ENCODE results near the gene RTN4R.
"Not testable (repeated sequence)": the region's sequence is repeated elsewhere in the genome, so short reads cannot be mapped to it uniquely, and the experiment has no call there.

RTN4R gene

GRCh38 chr22:20292108-20292507 lies 24.0 kb upstream of the RTN4R start:
- H3K27me3 ChIP-seq (ENCODE audit: insufficient read depth, low read length): peaks cover 3% of the 10 kb centered on the region; the same call in 1 of the 2 replicates
- no peak overlapping the region for H3K4me3 ChIP-seq (ENCODE audit: low read depth, low read length)
- no peaks in the 10 kb centered on the region for H3K79me2 ChIP-seq (ENCODE audit: control insufficient read depth, insufficient read depth, low read length, unreplicated experiment)
- H3K27ac ChIP-seq (ENCODE audit: low read depth, low read length): no peak overlapping the region
- no peaks in the 10 kb centered on the region for H3K36me3 ChIP-seq (ENCODE audit: insufficient read depth, low read length)
- H3K4me1 ChIP-seq (ENCODE audit: control insufficient read depth, insufficient read depth, low read length, unreplicated experiment): no peaks in the 10 kb centered on the region
- no peak overlapping the region for H2AFZ ChIP-seq (ENCODE audit: low read length, unreplicated experiment)

DNA sequence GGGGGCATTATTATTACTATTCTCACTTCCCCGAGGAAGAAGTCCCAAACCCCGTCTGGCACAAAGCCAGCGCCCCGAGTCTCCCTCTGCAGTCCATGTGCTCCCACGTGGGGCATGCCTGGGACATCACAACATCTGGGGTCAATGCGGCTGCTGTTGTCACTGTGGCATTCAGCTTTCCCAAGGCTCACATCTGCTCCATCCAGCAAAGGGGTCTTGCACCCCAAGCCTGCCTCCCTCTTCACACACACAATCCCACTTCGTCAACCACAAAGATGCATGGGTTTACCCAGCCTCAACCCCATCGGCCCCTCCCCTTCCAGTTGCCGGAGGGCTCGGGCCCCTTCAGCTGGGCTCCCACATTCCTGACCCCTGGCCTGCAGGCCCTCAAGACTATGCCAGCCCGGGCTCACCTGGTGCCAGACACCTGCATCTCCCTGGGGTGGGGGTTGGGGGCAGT lies 23.5 kb upstream of the RTN4R start:
- H3K27me3 ChIP-seq (ENCODE audit: insufficient read depth, low read length): no peaks in the 10 kb centered on the region
- H3K4me1 ChIP-seq (ENCODE audit: control insufficient read depth, insufficient read depth, low read length, unreplicated experiment): no peaks in the 10 kb centered on the region

GRCh38 chr22:20291249-20291586 lies 23.1 kb upstream of the RTN4R start:
- no peaks in the 10 kb centered on the region for H3K36me3 ChIP-seq (ENCODE audit: insufficient read depth, low read length)
- H2AFZ ChIP-seq (ENCODE audit: low read length, unreplicated experiment): no peak overlapping the region
- no peaks in the 10 kb centered on the region for H3K4me1 ChIP-seq (ENCODE audit: control insufficient read depth, insufficient read depth, low read length, unreplicated experiment)
- H3K4me3 ChIP-seq (ENCODE audit: low read depth, low read length): no peak overlapping the region
- H3K79me2 ChIP-seq (ENCODE audit: control insufficient read depth, insufficient read depth, low read length, unreplicated experiment): no peaks in the 10 kb centered on the region
- H3K27me3 ChIP-seq (ENCODE audit: insufficient read depth, low read length): no peaks in the 10 kb centered on the region
- no peak overlapping the region for H3K27ac ChIP-seq (ENCODE audit: low read depth, low read length)

More for the DNA sequence above, 23.5 kb upstream of the RTN4R start:
- no peaks in the 10 kb centered on the region for H3K36me3 ChIP-seq (ENCODE audit: insufficient read depth, low read length)
- H3K79me2 ChIP-seq (ENCODE audit: control insufficient read depth, insufficient read depth, low read length, unreplicated experiment): no peaks in the 10 kb centered on the region
- H3K27ac ChIP-seq (ENCODE audit: low read depth, low read length): no peak overlapping the region
- no peak overlapping the region for H2AFZ ChIP-seq (ENCODE audit: low read length, unreplicated experiment)
- no peak overlapping the region for H3K4me3 ChIP-seq (ENCODE audit: low read depth, low read length)

DNA sequence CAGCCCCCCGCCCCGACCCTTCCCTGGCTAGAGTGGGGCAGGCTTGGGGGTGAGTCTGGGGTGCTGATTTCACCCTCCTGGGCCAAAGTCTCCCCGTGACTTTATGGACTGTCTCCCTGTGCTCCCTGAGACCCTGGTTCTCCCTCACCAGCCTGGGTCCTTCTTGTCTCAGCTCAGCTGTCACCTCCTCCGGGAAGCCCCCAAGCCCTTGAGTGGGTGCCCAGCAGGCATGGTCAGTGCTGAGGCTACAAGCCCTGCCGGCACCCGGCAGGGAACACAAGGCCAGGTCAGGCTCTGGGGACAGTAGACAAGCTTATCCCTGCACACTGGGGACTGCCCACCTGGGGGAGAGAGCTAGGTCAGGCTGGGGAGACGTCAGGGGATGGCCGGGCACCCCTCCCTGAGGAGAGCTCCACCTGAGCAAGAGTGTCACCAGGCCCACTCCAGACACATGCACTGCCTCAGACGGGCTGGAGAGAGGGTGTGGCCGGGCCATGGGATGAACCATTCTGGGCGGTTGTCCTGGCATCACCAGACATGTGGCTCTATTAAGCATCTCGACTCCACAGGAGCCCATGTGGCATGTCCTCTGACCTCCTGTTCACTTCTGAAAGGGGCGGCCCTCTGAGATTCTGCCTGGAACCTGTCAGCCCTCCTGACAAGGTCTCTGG lies 22.6 kb upstream of the RTN4R start:
- no peaks in the 10 kb centered on the region for H3K79me2 ChIP-seq (ENCODE audit: control insufficient read depth, insufficient read depth, low read length, unreplicated experiment)
- H3K27me3 ChIP-seq (ENCODE audit: insufficient read depth, low read length): no peaks in the 10 kb centered on the region
- H3K4me3 ChIP-seq (ENCODE audit: low read depth, low read length): no peak overlapping the region
- no peaks in the 10 kb centered on the region for H3K36me3 ChIP-seq (ENCODE audit: insufficient read depth, low read length)
- H3K27ac ChIP-seq (ENCODE audit: low read depth, low read length): no peak overlapping the region
- H2AFZ ChIP-seq (ENCODE audit: low read length, unreplicated experiment): no peak overlapping the region
- H3K4me1 ChIP-seq (ENCODE audit: control insufficient read depth, insufficient read depth, low read length, unreplicated experiment): no peaks in the 10 kb centered on the region

- no peaks in the 10 kb centered on the region for H3K36me3 ChIP-seq (ENCODE audit: insufficient read depth, low read length)
- H3K27me3 ChIP-seq (ENCODE audit: insufficient read depth, low read length): no peaks in the 10 kb centered on the region
- H3K27ac ChIP-seq (ENCODE audit: low read depth, low read length): no peak overlapping the region
- H3K79me2 ChIP-seq (ENCODE audit: control insufficient read depth, insufficient read depth, low read length, unreplicated experiment): no peaks in the 10 kb centered on the region
- no peak overlapping the region for H3K4me3 ChIP-seq (ENCODE audit: low read depth, low read length)
- H2AFZ ChIP-seq (ENCODE audit: low read length, unreplicated experiment): no peak overlapping the region
- no peaks in the 10 kb centered on the region for H3K4me1 ChIP-seq (ENCODE audit: control insufficient read depth, insufficient read depth, low read length, unreplicated experiment)
Measured at GRCh38 chr22:20290045-20290392, 21.9 kb upstream of the RTN4R start.

GRCh38 chr22:20289182-20290044 lies 21.3 kb upstream of the RTN4R start:
- not testable (repeated sequence) for H3K27me3 ChIP-seq (ENCODE audit: insufficient read depth, low read length); H3K4me1 ChIP-seq (ENCODE audit: control insufficient read depth, insufficient read depth, low read length, unreplicated experiment); H3K4me3 ChIP-seq (ENCODE audit: low read depth, low read length); H2AFZ ChIP-seq (ENCODE audit: low read length, unreplicated experiment); H3K27ac ChIP-seq (ENCODE audit: low read depth, low read length); H3K79me2 ChIP-seq (ENCODE audit: control insufficient read depth, insufficient read depth, low read length, unreplicated experiment); H3K36me3 ChIP-seq (ENCODE audit: insufficient read depth, low read length)

DNA sequence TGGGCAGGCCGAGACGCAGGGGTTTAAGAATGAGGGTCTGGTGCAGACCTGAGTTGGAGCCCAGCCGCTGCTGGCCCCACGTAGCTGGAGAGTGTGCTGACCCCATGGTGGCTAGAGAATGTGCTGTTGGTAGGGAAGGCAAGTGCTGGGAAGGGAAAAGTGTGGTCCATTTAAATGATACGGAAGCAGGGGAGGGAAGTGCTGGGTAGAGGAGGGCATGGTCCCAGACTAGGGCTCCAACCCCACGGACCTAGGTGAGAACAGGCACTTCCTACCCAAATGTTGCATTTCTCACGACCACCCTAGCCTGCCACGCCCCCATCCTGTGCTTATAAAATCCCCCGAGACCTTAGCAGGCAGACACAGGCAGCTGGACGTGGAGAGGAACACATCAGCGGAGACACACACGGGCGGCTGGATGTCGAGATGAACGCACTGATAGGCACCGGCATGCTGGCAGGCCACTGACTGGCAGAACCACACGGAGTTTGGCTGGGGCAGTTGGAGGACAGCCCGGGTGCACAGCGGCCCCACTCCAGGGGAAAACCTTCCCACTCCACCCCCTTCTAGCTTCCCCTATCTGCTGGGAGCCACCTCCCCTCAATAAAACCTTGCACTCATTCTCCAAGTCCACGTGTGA lies 18.8 kb upstream of the RTN4R start:
- not testable (repeated sequence) for H3K4me3 ChIP-seq (ENCODE audit: low read depth, low read length); H2AFZ ChIP-seq (ENCODE audit: low read length, unreplicated experiment); H3K36me3 ChIP-seq (ENCODE audit: insufficient read depth, low read length); H3K27ac ChIP-seq (ENCODE audit: low read depth, low read length); H3K79me2 ChIP-seq (ENCODE audit: control insufficient read depth, insufficient read depth, low read length, unreplicated experiment); H3K27me3 ChIP-seq (ENCODE audit: insufficient read depth, low read length); H3K4me1 ChIP-seq (ENCODE audit: control insufficient read depth, insufficient read depth, low read length, unreplicated experiment)

DNA sequence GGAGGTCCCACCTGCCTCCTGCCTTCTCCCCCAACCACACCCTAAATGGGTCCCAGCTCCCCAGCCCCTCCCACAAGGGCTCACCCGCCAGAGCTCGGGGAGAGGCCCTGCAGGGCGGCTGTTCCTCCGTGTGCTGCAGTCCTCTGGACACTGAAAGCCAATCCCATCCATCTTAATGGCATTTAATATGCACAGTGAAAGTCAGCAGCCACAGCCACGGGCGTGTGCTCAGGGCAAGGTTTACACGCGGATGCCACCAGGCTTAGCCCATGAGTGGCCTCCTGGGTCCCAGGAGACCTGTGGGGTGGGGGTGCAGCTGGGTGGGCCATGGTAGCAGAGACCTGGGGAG lies 18.2 kb upstream of the RTN4R start:
- not testable (repeated sequence) for H3K79me2 ChIP-seq (ENCODE audit: control insufficient read depth, insufficient read depth, low read length, unreplicated experiment); H2AFZ ChIP-seq (ENCODE audit: low read length, unreplicated experiment); H3K36me3 ChIP-seq (ENCODE audit: insufficient read depth, low read length); H3K4me1 ChIP-seq (ENCODE audit: control insufficient read depth, insufficient read depth, low read length, unreplicated experiment); H3K27me3 ChIP-seq (ENCODE audit: insufficient read depth, low read length); H3K4me3 ChIP-seq (ENCODE audit: low read depth, low read length); H3K27ac ChIP-seq (ENCODE audit: low read depth, low read length)

DNA sequence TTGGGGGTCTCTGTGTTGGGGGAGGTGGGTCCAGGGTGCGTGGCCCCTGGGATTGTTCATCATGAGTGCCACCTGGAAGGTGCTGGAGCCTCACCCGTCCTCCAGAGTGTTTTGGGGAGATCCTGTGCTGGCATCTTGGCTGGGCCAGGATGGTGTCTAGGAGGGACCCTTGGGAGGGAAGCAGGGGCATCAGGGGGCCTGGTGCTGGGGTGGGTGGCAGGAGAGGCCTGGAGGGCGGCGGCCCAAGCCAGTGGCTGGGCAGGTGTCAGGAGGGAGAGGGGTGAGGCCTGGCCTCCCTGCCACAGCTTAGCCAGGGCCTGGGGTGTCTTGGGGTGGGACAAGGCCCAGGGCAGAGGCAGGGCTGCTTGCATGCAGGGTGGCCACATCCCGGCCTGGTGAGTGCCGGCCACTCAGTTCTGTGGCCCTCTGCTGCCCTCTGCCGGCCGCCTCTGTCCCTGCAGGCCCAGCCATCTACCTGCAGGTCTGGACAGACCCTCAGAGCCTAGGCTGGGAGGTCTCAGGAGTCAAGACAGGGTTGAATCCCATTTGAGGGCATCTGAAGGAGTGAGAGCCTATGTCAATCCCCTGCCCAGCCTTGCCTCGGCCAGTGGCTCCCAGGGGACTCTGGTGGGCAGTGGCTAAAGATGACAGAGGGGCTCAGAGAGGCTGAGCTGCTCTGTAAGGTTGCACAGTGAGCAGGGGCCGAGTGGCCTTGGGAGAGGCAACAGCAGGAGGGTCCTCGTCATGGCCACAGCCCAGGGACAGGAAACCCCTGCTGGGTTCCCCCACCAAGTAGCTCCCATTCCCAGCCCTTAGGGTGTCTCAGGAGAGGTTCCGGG lies 17.6 kb upstream of the RTN4R start:
- not testable (repeated sequence) for H3K36me3 ChIP-seq (ENCODE audit: insufficient read depth, low read length); H2AFZ ChIP-seq (ENCODE audit: low read length, unreplicated experiment); H3K79me2 ChIP-seq (ENCODE audit: control insufficient read depth, insufficient read depth, low read length, unreplicated experiment); H3K27me3 ChIP-seq (ENCODE audit: insufficient read depth, low read length); H3K27ac ChIP-seq (ENCODE audit: low read depth, low read length); H3K4me1 ChIP-seq (ENCODE audit: control insufficient read depth, insufficient read depth, low read length, unreplicated experiment); H3K4me3 ChIP-seq (ENCODE audit: low read depth, low read length)

DNA sequence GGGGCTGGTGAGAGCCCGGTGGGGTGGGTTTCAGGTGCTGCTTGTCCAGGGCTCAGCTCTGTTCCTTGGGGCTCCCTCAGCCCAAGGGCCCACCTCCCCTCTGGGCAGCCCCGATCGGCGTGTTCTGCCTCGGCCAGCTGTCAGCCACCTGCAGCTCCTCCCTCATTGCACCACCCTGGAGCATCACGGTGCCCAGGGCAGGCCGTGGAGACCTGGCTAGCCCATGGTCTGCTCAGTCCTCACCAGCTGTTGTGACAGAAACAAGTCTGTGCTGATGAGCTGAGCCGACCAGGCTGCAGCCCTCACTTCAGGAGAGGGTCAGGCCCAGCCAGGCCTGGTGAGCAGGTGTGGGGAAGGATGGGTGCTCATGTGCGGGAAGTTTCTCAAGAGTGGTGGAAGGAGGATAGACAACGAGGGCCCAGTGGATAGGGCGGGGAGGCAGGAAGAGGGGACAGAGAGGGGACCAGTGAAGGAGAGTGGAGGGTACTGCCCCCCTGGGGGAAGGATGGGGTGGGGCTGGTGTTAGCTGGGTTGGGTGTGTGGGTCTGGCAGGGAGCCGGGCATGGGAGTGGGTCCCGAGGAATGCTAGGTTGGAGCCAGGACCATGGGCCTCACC lies 16.5 kb upstream of the RTN4R start:
- no peaks in the 10 kb centered on the region for H3K4me1 ChIP-seq (ENCODE audit: control insufficient read depth, insufficient read depth, low read length, unreplicated experiment)
- no peak overlapping the region for H3K27ac ChIP-seq (ENCODE audit: low read depth, low read length)
- H3K27me3 ChIP-seq (ENCODE audit: insufficient read depth, low read length): no peaks in the 10 kb centered on the region
- no peaks in the 10 kb centered on the region for H3K36me3 ChIP-seq (ENCODE audit: insufficient read depth, low read length)
- H3K79me2 ChIP-seq (ENCODE audit: control insufficient read depth, insufficient read depth, low read length, unreplicated experiment): no peaks in the 10 kb centered on the region
- no peak overlapping the region for H3K4me3 ChIP-seq (ENCODE audit: low read depth, low read length)
- H2AFZ ChIP-seq (ENCODE audit: low read length, unreplicated experiment): no peak overlapping the region
